HCT116 (cell line): Measurements from ENCODE around the gene TSSK6. TPM values are rescaled to one million over a fixed set of nuclear protein-coding genes. Genes with fewer than 3 reads are reported as not detected.

Source experiments
- ATAC-seq: fragments of 200-7000 bp; cut with Tn5 transposase; 2 replicates; pipeline ENCODE4 v1.9.1; 2020; ENCODE audit warnings: mild to moderate bottlenecking, moderate library complexity
- BruUV-seq: library from RNA; stranded (reverse); fragments of 400-500 nt; replicated peaks from 2 replicates; lab custom pipeline; 2021; lab: Mats Ljungman, UMichigan
- CTCF ChIA-PET: fragments of 300-600 bp; sonication (Branson Sonifier 250); formaldehyde crosslinking; loops from one replicate; lab custom pipeline; 2021; ENCODE audit warnings: antibody characterized with exemption; lab: Charles Lee
- POLR2A ChIA-PET: fragments of 300-600, 350-600 bp; sonication (Branson Sonifier 250); formaldehyde crosslinking; loops from one replicate; lab custom pipeline; 2021; ENCODE audit warnings: antibody characterized with exemption; lab: Charles Lee
- RAD21 ChIA-PET, 2 experiments: fragments of 300-600 bp; sonication (Branson Sonifier 250); formaldehyde crosslinking; loops; one replicate each; lab custom pipeline; 2023; ENCODE audit warnings: low total read pairs in 2 of 2; ENCODE audit not compliant: uncharacterized antibody in 2 of 2, unreplicated experiment in 2 of 2, low non-redundant PET in 1 of 2; lab: Charles Lee
- DNase-seq: peaks from one replicate; pipeline ENCODE4 v3.0.0-alpha.2; 2010; ENCODE audit warnings: low read depth, low spot score
- H2AFZ ChIP-seq: fragments of 200-600 bp; shearing (Covaris generic), sonication (generic); 2 replicates; pipeline ENCODE4 v1.6.1; 2017; ENCODE audit warnings: low read depth, mixed run types, mixed read lengths, antibody characterized with exemption, low read length; ENCODE audit not compliant: poor library complexity, severe bottlenecking
- H3K27ac ChIP-seq: 2 replicates; pipeline ENCODE4 v1.5.1; 2012; ENCODE audit warnings: low read depth, low read length
- H3K27me3 ChIP-seq: fragments of 200-600 bp; sonication (generic); 2 replicates; pipeline ENCODE4 v1.6.1; 2016; ENCODE audit warnings: mixed run types, low read length, mixed read lengths; ENCODE audit not compliant: insufficient read depth
- H3K36me3 ChIP-seq, 2 experiments: fragments of 200-500 bp in 1 of 2; fragments of 200-600 bp in 1 of 2; sonication (Bioruptor generic) in 1 of 2; sonication (generic) in 1 of 2; 2 replicates each; pipeline versions ENCODE4 v1.5.1 to v1.6.1; 2014 to 2016; ENCODE audit warnings: low read length in 2 of 2, inconsistent platforms in 1 of 2, mixed read lengths in 1 of 2, mixed run types in 1 of 2; ENCODE audit not compliant: insufficient read depth in 2 of 2, control insufficient read depth in 1 of 2
- H3K4me1 ChIP-seq, 2 experiments: fragments of 200-600 bp in 1 of 2; sonication (generic) in 1 of 2; 2 replicates each; pipeline versions ENCODE4 v1.5.1 to v1.6.1; 2012 to 2017; ENCODE audit warnings: low read length in 2 of 2, inconsistent platforms in 1 of 2, mild to moderate bottlenecking in 1 of 2, mixed read lengths in 1 of 2, mixed run types in 1 of 2, moderate library complexity in 1 of 2; ENCODE audit not compliant: insufficient read depth in 2 of 2, control insufficient read depth in 1 of 2
- H3K4me2 ChIP-seq: fragments of 200-600 bp; sonication (generic); 2 replicates; pipeline ENCODE4 v1.6.1; 2017; ENCODE audit warnings: mixed run types, low read length, mixed read lengths
- H3K4me3 ChIP-seq, 2 experiments: fragments of 200-600 bp in 1 of 2; sonication (generic) in 1 of 2; replicated peaks in 1 of 2; 2 replicates each; pipeline ENCODE4 v1.5.1; 2011 to 2016; ENCODE audit warnings: low read length in 2 of 2, control low read depth in 1 of 2, low read depth in 1 of 2, mild to moderate bottlenecking in 1 of 2, mixed read lengths in 1 of 2, mixed run types in 1 of 2
- H3K79me2 ChIP-seq: fragments of 200-600 bp; sonication (generic); 2 replicates; pipeline ENCODE4 v1.6.1; 2017; ENCODE audit warnings: mild to moderate bottlenecking, mixed run types, low read length, moderate library complexity, mixed read lengths; ENCODE audit not compliant: insufficient read depth
- H3K9ac ChIP-seq: fragments of 200-600 bp; sonication (generic); 2 replicates; pipeline ENCODE4 v1.6.1; 2016; ENCODE audit warnings: low read length, mixed read lengths
- H3K9me2 ChIP-seq: fragments of 200-600 bp; sonication (generic), shearing (Covaris generic); 2 replicates; pipeline ENCODE4 v1.6.1; 2017; ENCODE audit warnings: mixed run types, mild to moderate bottlenecking, moderate library complexity; ENCODE audit not compliant: insufficient read depth
- H3K9me3 ChIP-seq, 2 experiments: fragments of 200-500 bp in 1 of 2; fragments of 200-600 bp in 1 of 2; sonication (Bioruptor generic) in 1 of 2; sonication (generic) in 1 of 2; 2 replicates each; pipeline ENCODE4 v1.6.1; 2014 to 2017; ENCODE audit warnings: low read length in 2 of 2, mixed read lengths in 2 of 2, inconsistent platforms in 1 of 2, low read depth in 1 of 2, mild to moderate bottlenecking in 1 of 2, mixed run types in 1 of 2, moderate library complexity in 1 of 2; ENCODE audit not compliant: control insufficient read depth in 1 of 2, insufficient read depth in 1 of 2
- H4K20me1 ChIP-seq: fragments of 200-600 bp; sonication (generic), shearing (Covaris generic); 2 replicates; pipeline ENCODE4 v1.6.1; 2017; ENCODE audit warnings: mixed run types, mild to moderate bottlenecking, moderate library complexity; ENCODE audit not compliant: insufficient read depth
- ATF3 ChIP-seq: IDR thresholded peaks from 2 replicates; pipeline ENCODE4 v1.6.1; 2012
- CTCF ChIP-seq, 3 experiments: fragments of 200-600 bp in 1 of 3; sonication (generic) in 1 of 3; IDR thresholded peaks in 2 of 3; conservative IDR thresholded peaks in 1 of 3; 2 replicates each; pipeline ENCODE4 v1.5.1; 2012 to 2017; ENCODE audit warnings: low read depth in 2 of 3, low read length in 2 of 3, antibody characterized with exemption in 1 of 3, borderline replicate concordance in 1 of 3, control low read depth in 1 of 3, mild to moderate bottlenecking in 1 of 3, mixed read lengths in 1 of 3, mixed run types in 1 of 3, moderate library complexity in 1 of 3; ENCODE audit not compliant: insufficient read depth in 1 of 3
- ELF1 ChIP-seq: IDR thresholded peaks from 2 replicates; pipeline ENCODE4 v1.6.1; 2012; ENCODE audit warnings: low read depth, borderline replicate concordance
- EZH2phosphoT487 ChIP-seq: fragments of 200-600 bp; IDR thresholded peaks from 2 replicates; pipeline ENCODE4 v1.6.1; 2018; ENCODE audit warnings: antibody characterized with exemption, borderline replicate concordance
- FOSL1 ChIP-seq: IDR thresholded peaks from 2 replicates; pipeline ENCODE4 v1.6.1; 2012; ENCODE audit warnings: low read depth
- POLR2A ChIP-seq: IDR thresholded peaks from 2 replicates; pipeline ENCODE4 v1.7.0; 2011; ENCODE audit warnings: borderline replicate concordance; ENCODE audit not compliant: insufficient read depth, insufficient read length; ENCODE audit errors: extremely low read depth
- RAD21 ChIP-seq: IDR thresholded peaks from 2 replicates; pipeline ENCODE4 v1.6.1; 2012; ENCODE audit warnings: low read depth, mild to moderate bottlenecking
- SIN3A ChIP-seq: IDR thresholded peaks from 2 replicates; pipeline ENCODE4 v1.6.1; 2012; ENCODE audit warnings: low read depth
- YY1 ChIP-seq: IDR thresholded peaks from 2 replicates; pipeline ENCODE4 v1.6.1; 2011; ENCODE audit warnings: low read length, low read depth, moderate library complexity, mild to moderate bottlenecking; ENCODE audit not compliant: insufficient replicate concordance; ENCODE audit errors: extremely low read depth
- ZFX ChIP-seq: fragments of 450-650 bp; IDR thresholded peaks from 2 replicates; pipeline ENCODE4 v1.6.1; 2017
- intact Hi-C: fragments of 100-400 bp; cut with micrococcal nuclease; formaldehyde crosslinking; loops from 2 replicates; pipeline ENCODE4 v1.10.0; 2022
- total RNA-seq: library from RNA; stranded (reverse); gene quantifications from one replicate; pipeline ENCODE4 v1.2.1, GENCODE V29; 2021; ENCODE audit not compliant: unreplicated experiment

Gene TSSK6
- total RNA-seq, 1 experiment from 2014 or later: 4.1 TPM

- no peak for TF ChIP-seq RAD21
- no peak for TF ChIP-seq ELF1
- no peak for TF ChIP-seq SIN3A
- TF ChIP-seq YY1: no peak
- TF ChIP-seq EZH2phosphoT487: no peak
- no peak for TF ChIP-seq CTCF (IDR thresholded peaks at IDR 0.05 in 2 of 3, conservative IDR thresholded peaks at IDR 0.05 in 1 of 3; ENCODE audit: borderline replicate concordance in 1 of 3, insufficient read depth in 1 of 3, low read depth in 2 of 3, low read length in 2 of 3)
- no peak for TF ChIP-seq POLR2A
- TF ChIP-seq ZFX: no peak
- no peak for TF ChIP-seq ATF3
- TF ChIP-seq FOSL1: no peak
- TF ChIP-seq, all 23 proteins: peak for 0
- CTCF ChIA-PET: no interaction called here
- Histone ChIP-seq H4K20me1 (no peaks in the 10 kb centered on the region), H3K27ac (no peak overlapping the region), H3K9ac (no peak overlapping the region), H3K9me3 (no peaks in the 10 kb centered on the region), H2AFZ (no peak overlapping the region), H3K4me2 (no peak overlapping the region), H3K4me3 (no peak overlapping the region), H3K36me3 (peaks cover 0 to 9% of the 10 kb centered on the region in 2 experiments; a peak in 3 of 4 replicates), H3K4me1 (no peaks in the 10 kb centered on the region), H3K79me2 (peaks cover 45% of the 10 kb centered on the region), H3K27me3 (no peaks in the 10 kb centered on the region), H3K9me2 (no peaks in the 10 kb centered on the region)
- POLR2A ChIA-PET: no interaction called here
- no peak for DNase-seq
- ATAC-seq: no peak
- RAD21 ChIA-PET: no interaction called here
- no TSS peak for BruUV-seq
- intact Hi-C loops: no loop called here
Measured at GRCh38 chr19:19526581-19527370, 11.4 kb upstream of the TSSK6 start.
